ENCODE data around the gene CDK14. TPM values are rescaled to one million over a fixed set of nuclear protein-coding genes. Genes with fewer than 3 reads are reported as not detected.

The CDK14 gene
- total and polyA plus RNA-seq, 2 donors (not counting 3 experiments of a cell fraction or from before 2014, with no cell fraction given) = 5.5 to 34.2 TPM

- H3K9me3 ChIP-seq (replicated peaks; ENCODE audit: control insufficient read depth, insufficient read depth, low read length) = no peaks in the 10 kb centered on the region
- CTCF ChIA-PET = no interaction called here
- H3K36me3 ChIP-seq (ENCODE audit: control insufficient read depth in 2 of 2, extremely low read depth in 1 of 2, insufficient read depth in 2 of 2, low read length in 2 of 2) = no peaks in the 10 kb centered on the region
- no peaks in the 10 kb centered on the region for H4K20me1 ChIP-seq (replicated peaks; ENCODE audit: control insufficient read depth, extremely low read depth, insufficient read depth, low read length)
- intact Hi-C loops (cut with micrococcal nuclease) = no loop called here
- H3K9me1 ChIP-seq (replicated peaks; ENCODE audit: control insufficient read depth, extremely low read depth, insufficient read depth, low read length) = no peaks in the 10 kb centered on the region
- POLR2A ChIA-PET = no interaction called here
- H3K79me2 ChIP-seq (ENCODE audit: control insufficient read depth, insufficient read depth, low read length) = no peaks in the 10 kb centered on the region
- dilution Hi-C loops (cut with MboI; ENCODE audit: extremely low pct_ligation_motif_present, low sequenced_read_pairs) = no loop called here
- H3K27me3 ChIP-seq (ENCODE audit: control insufficient read depth in 2 of 2, insufficient read depth in 2 of 2, low read length in 2 of 2) = no peaks in the 10 kb centered on the region
- no peak for DNase-seq (ENCODE audit: low read depth, low spot score)
- no peak overlapping the region for H3K27ac ChIP-seq (ENCODE audit: insufficient read depth, low read depth, low read length)
- no peak overlapping the region for H3K4me3 ChIP-seq (replicated peaks in 1 of 3; ENCODE audit: insufficient read depth in 1 of 3, low read depth in 1 of 3, low read length in 3 of 3)
- TF ChIP-seq GATA2 (IDR thresholded peaks at IDR 0.05; ENCODE audit: insufficient read depth, insufficient read length, low read depth, low read length) = no peak
- TF ChIP-seq JUN (IDR thresholded peaks at IDR 0.05; ENCODE audit: borderline replicate concordance, insufficient read depth, insufficient read length, low read depth) = no peak
- TF ChIP-seq POLR2AphosphoS5 (IDR thresholded peaks at IDR 0.05; ENCODE audit: insufficient read depth, low read depth, low read length) = no peak
- no peak for TF ChIP-seq EZH2 (IDR thresholded peaks at IDR 0.05; ENCODE audit: borderline replicate concordance, low read depth, low read length, severe bottlenecking)
- no peak for TF ChIP-seq FOS (IDR thresholded peaks at IDR 0.05; ENCODE audit: borderline replicate concordance, insufficient read depth, low read length)
- TF ChIP-seq, protein P1, sequence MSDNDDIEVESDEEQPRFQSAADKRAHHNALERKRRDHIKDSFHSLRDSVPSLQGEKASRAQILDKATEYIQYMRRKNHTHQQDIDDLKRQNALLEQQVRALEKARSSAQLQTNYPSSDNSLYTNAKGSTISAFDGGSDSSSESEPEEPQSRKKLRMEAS (IDR thresholded peaks at IDR 0.05; ENCODE audit: insufficient read depth, insufficient read length) = no peak
- TF ChIP-seq, protein P2, sequence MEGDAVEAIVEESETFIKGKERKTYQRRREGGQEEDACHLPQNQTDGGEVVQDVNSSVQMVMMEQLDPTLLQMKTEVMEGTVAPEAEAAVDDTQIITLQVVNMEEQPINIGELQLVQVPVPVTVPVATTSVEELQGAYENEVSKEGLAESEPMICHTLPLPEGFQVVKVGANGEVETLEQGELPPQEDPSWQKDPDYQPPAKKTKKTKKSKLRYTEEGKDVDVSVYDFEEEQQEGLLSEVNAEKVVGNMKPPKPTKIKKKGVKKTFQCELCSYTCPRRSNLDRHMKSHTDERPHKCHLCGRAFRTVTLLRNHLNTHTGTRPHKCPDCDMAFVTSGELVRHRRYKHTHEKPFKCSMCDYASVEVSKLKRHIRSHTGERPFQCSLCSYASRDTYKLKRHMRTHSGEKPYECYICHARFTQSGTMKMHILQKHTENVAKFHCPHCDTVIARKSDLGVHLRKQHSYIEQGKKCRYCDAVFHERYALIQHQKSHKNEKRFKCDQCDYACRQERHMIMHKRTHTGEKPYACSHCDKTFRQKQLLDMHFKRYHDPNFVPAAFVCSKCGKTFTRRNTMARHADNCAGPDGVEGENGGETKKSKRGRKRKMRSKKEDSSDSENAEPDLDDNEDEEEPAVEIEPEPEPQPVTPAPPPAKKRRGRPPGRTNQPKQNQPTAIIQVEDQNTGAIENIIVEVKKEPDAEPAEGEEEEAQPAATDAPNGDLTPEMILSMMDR (IDR thresholded peaks at IDR 0.05; ENCODE audit: extremely low read depth in 1 of 2, insufficient read depth in 1 of 2, low read depth in 1 of 2, low read length in 2 of 2) = no peak
- TF ChIP-seq MYC (IDR thresholded peaks at IDR 0.05; ENCODE audit: low read depth, low read length) = no peak
- no peak for TF ChIP-seq POLR2A (IDR thresholded peaks at IDR 0.05; ENCODE audit: low read depth, low read length)
- H3K9ac ChIP-seq (replicated peaks; ENCODE audit: extremely low read depth, insufficient read depth, low read length) = no peak overlapping the region
- H3K4me1 ChIP-seq (ENCODE audit: control insufficient read depth, extremely low read depth, insufficient read depth, low read length) = no peaks in the 10 kb centered on the region
- H3K4me2 ChIP-seq (ENCODE audit: insufficient read depth, low read length) = no peak overlapping the region
- H2AFZ ChIP-seq (ENCODE audit: low read depth, low read length) = no peak overlapping the region
- no peak for FAIRE-seq
- no TSS peak for BruUV-seq (replicated peaks)
Observed at GRCh38 chr7:91066627-91067026, 470.5 kb downstream of the CDK14 start.
